Neural progenitor cell (in vitro differentiated cells): ENCODE measurements around the gene ZNF330.

Source experiments
- CTCF ChIP-seq: fragments of 200-600 bp; sonication (generic); IDR thresholded peaks from 2 replicates; pipeline ENCODE4 v1.5.1; 2017; ENCODE audit warnings: antibody characterized with exemption, mild to moderate bottlenecking
- EZH2phosphoT487 ChIP-seq: fragments of 200-600 bp; sonication (generic); IDR thresholded peaks from 2 replicates; pipeline ENCODE4 v1.6.1; 2017; ENCODE audit warnings: antibody characterized with exemption

GRCh38 chr4:141244419-141244818 is 23.7 kb downstream of the ZNF330 start:
- TF ChIP-seq CTCF (no peak), EZH2phosphoT487 (no peak)
